ENCODE results near the gene MT1E. TPM values are rescaled to one million over a fixed set of nuclear protein-coding genes. Genes with fewer than 3 reads are reported as not detected.
A peak's percentile ranks its signal among the peaks of the same experiment; 100 is the strongest.

Gene MT1E
- total and polyA plus RNA-seq, 2 of the 13 experiments (the other 11 are each of a cell fraction or from before 2014, with no cell fraction given), result 110 to 1,072 TPM

- no peak for TF ChIP-seq ZGPAT (CRISPR knock-in tag; IDR thresholded peaks at IDR 0.05)
- peak; percentile 51 for TF ChIP-seq ZNF883 (CRISPR knock-in tag; IDR thresholded peaks at IDR 0.05; ENCODE audit: not compliant biosample characterization)
- no peak for TF ChIP-seq PRDM4 (CRISPR knock-in tag; IDR thresholded peaks at IDR 0.05; ENCODE audit: borderline replicate concordance)
- TF ChIP-seq ZNF800 (CRISPR knock-in tag; IDR thresholded peaks at IDR 0.05), result peak; percentile 99
- TF ChIP-seq GATA4 (IDR thresholded peaks at IDR 0.05; ENCODE audit: borderline replicate concordance, low read depth), result no peak
- TF ChIP-seq ZNF367 (CRISPR knock-in tag; IDR thresholded peaks at IDR 0.05; ENCODE audit: borderline replicate concordance), result no peak
- TF ChIP-seq MEIS2 (CRISPR knock-in tag; IDR thresholded peaks at IDR 0.05), result no peak; the same call in 1 of the 2 replicates
- no peak for TF ChIP-seq ZNF253 (CRISPR knock-in tag; IDR thresholded peaks at IDR 0.05; ENCODE audit: borderline replicate concordance)
- no peak for TF ChIP-seq NR2F1 (CRISPR knock-in tag; IDR thresholded peaks at IDR 0.05)
- no peak for TF ChIP-seq ZZZ3 (CRISPR knock-in tag; IDR thresholded peaks at IDR 0.05; ENCODE audit: borderline replicate concordance)
- no peak for TF ChIP-seq ZNF513 (CRISPR knock-in tag; conservative IDR thresholded peaks at IDR 0.05)
- TF ChIP-seq MBNL3 (CRISPR knock-in tag; conservative IDR thresholded peaks at IDR 0.05), result no peak
- TF ChIP-seq KLF12 (CRISPR knock-in tag; IDR thresholded peaks at IDR 0.05; ENCODE audit: borderline replicate concordance), result 0 out of 2 replicates have a peak, but pooled peaks have one; percentile 20
- TF ChIP-seq CSRNP1 (CRISPR knock-in tag; IDR thresholded peaks at IDR 0.05), result no peak; the same call in 1 of the 2 replicates
- TF ChIP-seq ZSCAN12 (CRISPR knock-in tag; IDR thresholded peaks at IDR 0.05), result no peak
- TF ChIP-seq E2F1 (CRISPR knock-in tag; IDR thresholded peaks at IDR 0.05), result no peak; the same call in 1 of the 2 replicates
Measured at GRCh38 chr16:56667581-56668571, 42.3 kb downstream of the MT1E start, which contains the start of gene MT1G (continued).

Measured in HepG2 (cell line).